Suprapubic skin (tissue), 4 donors: ENCODE data around the gene TPCN2. TPM values are rescaled to one million over a fixed set of nuclear protein-coding genes. Genes with fewer than 3 reads are reported as not detected.
A peak's percentile ranks its signal among the peaks of the same experiment; 100 is the strongest.

ENCODE experiments used
- DNase-seq, 2 donors: peaks; one replicate each; pipeline ENCODE4 v3.0.0-alpha.2; 2019; ENCODE audit warnings: low spot score in 2 of 2
- H3K27ac ChIP-seq: fragments of 200-600 bp; sonication (generic); one replicate; pipeline ENCODE4 v1.5.1; 2019
- H3K27me3 ChIP-seq: fragments of 200-600 bp; sonication (generic); one replicate; pipeline ENCODE4 v1.5.1; 2019
- H3K36me3 ChIP-seq: fragments of 200-600 bp; sonication (generic); one replicate; pipeline ENCODE4 v1.5.1; 2019
- H3K4me1 ChIP-seq: fragments of 200-600 bp; sonication (generic); one replicate; pipeline ENCODE4 v1.5.1; 2019
- H3K4me3 ChIP-seq: fragments of 200-600 bp; sonication (generic); one replicate; pipeline ENCODE4 v1.5.1; 2019; ENCODE audit warnings: mild to moderate bottlenecking
- H3K9me3 ChIP-seq: fragments of 200-600 bp; sonication (generic); one replicate; pipeline ENCODE4 v1.5.1; 2019
- EP300 ChIP-seq: sonication (generic); formaldehyde crosslinking; IDR thresholded peaks from one replicate; pipeline ENCODE4 v1.6.1; 2017; ENCODE audit warnings: antibody characterized with exemption
- POLR2A ChIP-seq, 2 donors: fragments of 450-650 bp; IDR thresholded peaks; one replicate each; pipeline ENCODE4 v1.6.1; 2017; ENCODE audit warnings: antibody characterized with exemption in 2 of 2, mild to moderate bottlenecking in 2 of 2, moderate library complexity in 2 of 2
- POLR2AphosphoS5 ChIP-seq, 3 donors: sonication (generic); formaldehyde crosslinking; IDR thresholded peaks; one replicate each; pipeline ENCODE4 v1.6.1; 2017; ENCODE audit warnings: antibody characterized with exemption in 3 of 3
- WGBS: methylation state at CpG from one replicate; pipeline ENCODE4 v1.1.5; 2018; 5-methylcytosine and 5-hydroxymethylcytosine counted together
- total RNA-seq, 4 donors: library from RNA; depleted of rRNA; stranded (reverse); fragments of >200 nt; gene quantifications; one replicate each; pipeline ENCODE4 v1.1.0, GENCODE V29; 2016
- TF ChIP-seq, protein P1 (sequence below), 2 donors: fragments of 200-600 bp in 1 of 2; fragments of 450-650 bp in 1 of 2; sonication (generic) in 1 of 2; IDR thresholded peaks; one replicate each; pipeline ENCODE4 v1.5.1; 2016 to 2019; ENCODE audit warnings: antibody characterized with exemption in 2 of 2, mild to moderate bottlenecking in 1 of 2, moderate library complexity in 1 of 2

Gene TPCN2
- total RNA-seq, 4 donors from 2014 or later: 8.4 to 30.3 (median 24.4) TPM

- WGBS: 27% methylated on average over 3 of the region's 14 CpGs
- no peak overlapping the region for H3K27ac ChIP-seq
Measured at GRCh38 chr11:69101115-69101791, 52.5 kb downstream of the TPCN2 start.

GRCh38 chr11:69101792-69102695 lies 53.3 kb downstream of the TPCN2 start:
- H3K9me3 ChIP-seq: no peaks in the 10 kb centered on the region
- 66% methylated on average over 14 of the region's 17 CpGs for WGBS
- TF ChIP-seq, protein P1, sequence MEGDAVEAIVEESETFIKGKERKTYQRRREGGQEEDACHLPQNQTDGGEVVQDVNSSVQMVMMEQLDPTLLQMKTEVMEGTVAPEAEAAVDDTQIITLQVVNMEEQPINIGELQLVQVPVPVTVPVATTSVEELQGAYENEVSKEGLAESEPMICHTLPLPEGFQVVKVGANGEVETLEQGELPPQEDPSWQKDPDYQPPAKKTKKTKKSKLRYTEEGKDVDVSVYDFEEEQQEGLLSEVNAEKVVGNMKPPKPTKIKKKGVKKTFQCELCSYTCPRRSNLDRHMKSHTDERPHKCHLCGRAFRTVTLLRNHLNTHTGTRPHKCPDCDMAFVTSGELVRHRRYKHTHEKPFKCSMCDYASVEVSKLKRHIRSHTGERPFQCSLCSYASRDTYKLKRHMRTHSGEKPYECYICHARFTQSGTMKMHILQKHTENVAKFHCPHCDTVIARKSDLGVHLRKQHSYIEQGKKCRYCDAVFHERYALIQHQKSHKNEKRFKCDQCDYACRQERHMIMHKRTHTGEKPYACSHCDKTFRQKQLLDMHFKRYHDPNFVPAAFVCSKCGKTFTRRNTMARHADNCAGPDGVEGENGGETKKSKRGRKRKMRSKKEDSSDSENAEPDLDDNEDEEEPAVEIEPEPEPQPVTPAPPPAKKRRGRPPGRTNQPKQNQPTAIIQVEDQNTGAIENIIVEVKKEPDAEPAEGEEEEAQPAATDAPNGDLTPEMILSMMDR (IDR thresholded peaks at IDR 0.05): no peak
- TF ChIP-seq POLR2A (IDR thresholded peaks at IDR 0.05) (no peak), POLR2AphosphoS5 (IDR thresholded peaks at IDR 0.05) (no peak), EP300 (no peak)

More at GRCh38 chr11:69101115-69101791, 52.5 kb downstream of the TPCN2 start:
- H3K27me3 ChIP-seq: no peaks in the 10 kb centered on the region
- peaks cover 19% of the 10 kb centered on the region for H3K4me1 ChIP-seq
- TF ChIP-seq, protein P1 (IDR thresholded peaks at IDR 0.05): peak; percentile 94 to 100
- no peak for TF ChIP-seq POLR2A (IDR thresholded peaks at IDR 0.05)
- no peak for TF ChIP-seq POLR2AphosphoS5 (IDR thresholded peaks at IDR 0.05)
- no peaks in the 10 kb centered on the region for H3K36me3 ChIP-seq
- peak in 1 of 2 donors; percentile 83 for DNase-seq
- H3K4me3 ChIP-seq: no peak overlapping the region
- no peaks in the 10 kb centered on the region for H3K9me3 ChIP-seq

DNA sequence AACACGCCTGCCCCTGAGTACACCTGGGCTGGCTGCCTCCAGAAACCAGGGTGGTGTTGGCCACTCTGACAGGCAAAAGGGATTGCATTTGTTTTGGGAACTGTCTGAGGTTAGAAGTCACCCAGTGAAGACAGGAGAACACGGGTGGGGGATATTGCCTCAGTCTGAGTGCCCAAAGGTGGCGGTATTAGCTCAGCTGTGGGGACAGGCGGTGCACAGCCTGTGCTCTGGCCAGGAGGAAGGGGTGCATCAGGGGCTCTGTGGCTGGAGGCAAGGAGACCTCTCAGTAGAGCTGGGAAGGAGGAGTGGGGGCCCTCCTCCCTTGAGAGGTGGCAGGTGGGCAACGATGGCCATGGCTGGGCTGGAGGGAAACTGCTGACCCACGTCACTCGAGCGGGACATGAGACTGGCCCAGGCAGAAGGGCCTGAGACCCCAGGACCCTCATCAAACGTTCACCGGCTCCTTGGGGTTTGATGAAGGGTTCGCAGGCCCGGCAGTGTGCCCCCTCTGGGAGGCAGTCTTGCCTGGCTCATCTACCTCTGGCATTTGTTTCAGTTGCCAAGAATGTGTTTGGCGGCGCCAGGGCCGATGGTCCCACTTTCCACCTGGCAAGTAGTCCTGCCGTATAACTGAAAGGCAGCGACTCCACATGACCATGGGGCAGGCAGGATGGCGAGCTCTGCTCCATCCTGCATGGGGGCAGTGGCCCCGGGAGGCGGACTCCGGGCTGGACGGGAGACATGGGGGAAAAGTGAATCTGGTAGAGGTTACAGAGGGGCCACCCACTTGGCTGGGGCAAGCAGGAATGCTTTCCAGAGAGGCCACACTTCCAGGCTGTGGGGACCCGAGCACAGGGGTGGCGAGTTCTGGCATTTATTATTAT lies 54.2 kb downstream of the TPCN2 start:
- peaks cover 20% of the 10 kb centered on the region for H3K4me1 ChIP-seq
- no peaks in the 10 kb centered on the region for H3K9me3 ChIP-seq
- H3K36me3 ChIP-seq: no peaks in the 10 kb centered on the region
- no peak for DNase-seq
- no peak overlapping the region for H3K4me3 ChIP-seq
- no peak for TF ChIP-seq EP300
- H3K27ac ChIP-seq: no peak overlapping the region
- 55% methylated on average over 23 of the region's 24 CpGs for WGBS
- H3K27me3 ChIP-seq: no peaks in the 10 kb centered on the region

More at GRCh38 chr11:69101792-69102695, 53.3 kb downstream of the TPCN2 start:
- Histone ChIP-seq H3K27me3 (no peaks in the 10 kb centered on the region), H3K36me3 (no peaks in the 10 kb centered on the region), H3K4me1 (peaks cover 20% of the 10 kb centered on the region), H3K4me3 (no peak overlapping the region), H3K27ac (no peak overlapping the region)
- no peak for DNase-seq

- H3K27ac ChIP-seq: no peak overlapping the region
- WGBS: 75% methylated on average over 13 of the region's 14 CpGs
- no peak for DNase-seq
- H3K4me3 ChIP-seq: no peak overlapping the region
- peaks cover 20% of the 10 kb centered on the region for H3K4me1 ChIP-seq
- no peaks in the 10 kb centered on the region for H3K9me3 ChIP-seq
- H3K27me3 ChIP-seq: no peaks in the 10 kb centered on the region
- no peaks in the 10 kb centered on the region for H3K36me3 ChIP-seq
- TF ChIP-seq, protein P1 (IDR thresholded peaks at IDR 0.05): no peak
- no peak for TF ChIP-seq EP300
- TF ChIP-seq POLR2A (IDR thresholded peaks at IDR 0.05): no peak
- TF ChIP-seq POLR2AphosphoS5 (IDR thresholded peaks at IDR 0.05): no peak
Measured at GRCh38 chr11:69104212-69104855, 55.6 kb downstream of the TPCN2 start.

DNA sequence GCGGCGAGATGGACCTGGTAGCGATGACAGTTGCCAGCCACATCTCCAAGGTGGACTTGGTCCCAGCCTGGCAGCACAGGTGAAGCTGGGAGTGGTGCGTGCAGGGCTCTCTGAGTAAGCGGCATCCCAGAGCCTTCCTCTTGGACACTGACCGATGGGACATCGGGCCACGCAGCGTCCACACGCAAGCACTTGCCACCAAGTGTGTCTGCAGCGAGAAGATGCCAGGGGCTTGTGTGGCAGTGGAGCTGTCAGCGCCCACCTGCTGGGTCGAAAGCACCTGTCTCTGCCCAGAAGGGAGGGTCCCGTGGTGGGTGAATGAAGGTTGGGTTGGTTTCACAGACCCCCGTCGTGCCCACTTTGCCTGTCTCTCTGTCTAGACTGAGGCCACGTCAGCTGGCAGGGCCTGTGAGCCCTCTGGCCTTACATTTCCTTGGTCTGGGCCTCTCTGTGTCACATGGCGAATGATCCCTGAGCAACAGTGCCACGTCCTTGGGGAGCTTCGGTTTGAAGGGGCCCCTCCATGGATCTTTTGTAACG lies 56.2 kb downstream of the TPCN2 start:
- H3K9me3 ChIP-seq: no peaks in the 10 kb centered on the region
- TF ChIP-seq EP300 (no peak), POLR2A (IDR thresholded peaks at IDR 0.05) (no peak), POLR2AphosphoS5 (IDR thresholded peaks at IDR 0.05) (no peak)
- TF ChIP-seq, protein P1 (IDR thresholded peaks at IDR 0.05): no peak
- no peak for DNase-seq
- no peak overlapping the region for H3K27ac ChIP-seq
- 87% methylated on average over 15 of the region's 21 CpGs for WGBS
- no peak overlapping the region for H3K4me3 ChIP-seq
- H3K4me1 ChIP-seq: peaks cover 20% of the 10 kb centered on the region
- no peaks in the 10 kb centered on the region for H3K27me3 ChIP-seq
- no peaks in the 10 kb centered on the region for H3K36me3 ChIP-seq
